H1 (cell line): Measurements from ENCODE around the gene CLCNKB.

Experiments used
- ATF2 ChIP-seq: IDR thresholded peaks from 2 replicates; pipeline ENCODE4 v1.6.1; 2012; ENCODE audit warnings: low read length, inconsistent platforms
- CHD2 ChIP-seq: IDR thresholded peaks from 2 replicates; pipeline ENCODE4 v1.6.1; 2012; ENCODE audit warnings: low read length, improper control_type of control experiment
- CTCF ChIP-seq, 3 experiments: IDR thresholded peaks; 1 replicate in 2 of 3; 2 replicates in 1 of 3; pipeline versions ENCODE4 v1.5.1 to v1.6.1; 2011; ENCODE audit warnings: low read length in 3 of 3, mild to moderate bottlenecking in 3 of 3, inconsistent platforms in 2 of 3, low read depth in 1 of 3, moderate library complexity in 1 of 3; ENCODE audit not compliant: insufficient read depth in 1 of 3; ENCODE audit errors: control extremely low read depth in 1 of 3
- E2F6 ChIP-seq: IDR thresholded peaks from 2 replicates; pipeline ENCODE4 v1.6.1; 2012; ENCODE audit warnings: inconsistent platforms
- JUN ChIP-seq: IDR thresholded peaks from 2 replicates; pipeline ENCODE4 v1.6.1; 2011; ENCODE audit warnings: low read depth, mild to moderate bottlenecking, improper control_type of control experiment, low read length
- RAD21 ChIP-seq, 2 experiments: IDR thresholded peaks in 1 of 2; conservative IDR thresholded peaks in 1 of 2; 2 replicates each; pipeline ENCODE4 v1.6.1; 2011; ENCODE audit warnings: low read depth in 2 of 2, low read length in 2 of 2, improper control_type of control experiment in 1 of 2, inconsistent platforms in 1 of 2, mild to moderate bottlenecking in 1 of 2, moderate library complexity in 1 of 2
- TBP ChIP-seq: IDR thresholded peaks from 2 replicates; pipeline ENCODE4 v1.6.1; 2011; ENCODE audit warnings: low read depth, low read length, improper control_type of control experiment
- YY1 ChIP-seq: IDR thresholded peaks from 2 replicates; pipeline ENCODE4 v1.6.1; 2011; ENCODE audit warnings: low read depth, mild to moderate bottlenecking, low read length

GRCh38 chr1:16005597-16005996, 38.0 kb upstream of the CLCNKB start:
- TF ChIP-seq E2F6 (no peak), TBP (no peak), CHD2 (no peak), YY1 (no peak), CTCF (IDR thresholded peaks at IDR 0.05; ENCODE audit: control extremely low read depth in 1 of 3, insufficient read depth in 1 of 3, low read depth in 1 of 3, low read length in 3 of 3) (no peak), RAD21 (IDR thresholded peaks at IDR 0.05 in 1 of 2, conservative IDR thresholded peaks at IDR 0.05 in 1 of 2; ENCODE audit: low read depth in 2 of 2, low read length in 2 of 2) (no peak), ATF2 (no peak), JUN (no peak)
